Adrenal gland (tissue), 5 donors: Measurements from ENCODE around the gene USB1.

ENCODE experiments used
- POLR2A ChIP-seq, 2 donors: fragments of 450-650 bp; IDR thresholded peaks; one replicate each; pipeline ENCODE4 v1.6.1; 2017; ENCODE audit warnings: antibody characterized with exemption in 2 of 2, mild to moderate bottlenecking in 2 of 2, moderate library complexity in 1 of 2
- TF ChIP-seq, protein P1 (sequence below), 6 experiments: fragments of 450-650 bp in 4 of 6; fragments of 200-600 bp in 2 of 6; sonication (generic) in 1 of 6; IDR thresholded peaks; 1 replicate in 5 of 6; 2 replicates in 1 of 6; pipeline versions ENCODE4 v1.5.1 to v1.8.0; 2016 to 2021; ENCODE audit warnings: antibody characterized with exemption in 6 of 6, mild to moderate bottlenecking in 2 of 6, moderate library complexity in 1 of 6
- donor health status: DM: no; HTN: no; CAD: no.

DNA sequence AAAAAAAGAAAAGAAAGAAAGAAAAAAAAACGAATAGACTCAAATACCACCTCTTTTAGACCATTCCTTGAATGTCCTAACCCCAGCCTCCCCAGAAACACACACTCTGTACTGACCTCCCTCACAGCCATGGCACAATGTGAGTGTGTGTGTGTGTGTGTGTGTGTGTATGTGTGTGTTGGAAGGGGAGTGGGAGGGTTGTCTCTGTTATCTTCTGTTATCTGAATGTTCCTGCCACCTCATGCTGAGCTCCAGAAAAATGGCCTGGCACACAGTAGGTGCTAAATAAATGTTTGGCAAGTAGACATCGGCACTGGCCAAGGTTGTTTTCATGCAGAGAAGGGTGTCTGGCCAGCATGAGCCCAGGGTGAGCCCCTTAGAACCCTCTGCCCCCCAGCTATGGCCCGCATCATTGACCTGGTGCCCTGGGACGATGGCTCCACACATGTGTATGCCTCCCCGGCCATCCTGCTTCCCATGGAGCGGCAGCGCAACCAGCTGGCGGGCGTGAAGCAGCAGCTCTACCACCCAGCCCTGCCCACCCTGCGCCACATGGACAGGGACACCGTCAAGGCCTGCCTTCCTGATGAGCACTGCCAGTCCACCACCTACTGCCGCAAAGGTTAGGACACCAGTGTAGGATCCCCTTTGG is 23.7 kb upstream of the USB1 start:
- TF ChIP-seq, protein P1, sequence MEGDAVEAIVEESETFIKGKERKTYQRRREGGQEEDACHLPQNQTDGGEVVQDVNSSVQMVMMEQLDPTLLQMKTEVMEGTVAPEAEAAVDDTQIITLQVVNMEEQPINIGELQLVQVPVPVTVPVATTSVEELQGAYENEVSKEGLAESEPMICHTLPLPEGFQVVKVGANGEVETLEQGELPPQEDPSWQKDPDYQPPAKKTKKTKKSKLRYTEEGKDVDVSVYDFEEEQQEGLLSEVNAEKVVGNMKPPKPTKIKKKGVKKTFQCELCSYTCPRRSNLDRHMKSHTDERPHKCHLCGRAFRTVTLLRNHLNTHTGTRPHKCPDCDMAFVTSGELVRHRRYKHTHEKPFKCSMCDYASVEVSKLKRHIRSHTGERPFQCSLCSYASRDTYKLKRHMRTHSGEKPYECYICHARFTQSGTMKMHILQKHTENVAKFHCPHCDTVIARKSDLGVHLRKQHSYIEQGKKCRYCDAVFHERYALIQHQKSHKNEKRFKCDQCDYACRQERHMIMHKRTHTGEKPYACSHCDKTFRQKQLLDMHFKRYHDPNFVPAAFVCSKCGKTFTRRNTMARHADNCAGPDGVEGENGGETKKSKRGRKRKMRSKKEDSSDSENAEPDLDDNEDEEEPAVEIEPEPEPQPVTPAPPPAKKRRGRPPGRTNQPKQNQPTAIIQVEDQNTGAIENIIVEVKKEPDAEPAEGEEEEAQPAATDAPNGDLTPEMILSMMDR (IDR thresholded peaks at IDR 0.05): no peak
- TF ChIP-seq POLR2A (IDR thresholded peaks at IDR 0.05): no peak
